ENCODE results near the gene PRUNE2. TPM values are rescaled to one million over a fixed set of nuclear protein-coding genes. Genes with fewer than 3 reads are reported as not detected.

Gene PRUNE2
- total RNA-seq, 1 donor from 2014 or later: 6.7 TPM

GRCh38 chr9:76603448-76603895 is 302.4 kb downstream of the PRUNE2 start:
- DNase-seq (ENCODE audit: low spot score): no peak
- H3K27me3 Mint-ChIP-seq (ENCODE audit: unreplicated experiment): no peaks in the 10 kb centered on the region
- TF ChIP-seq CTCF (IDR thresholded peaks at IDR 0.05; ENCODE audit: unreplicated experiment): no peak
- peaks cover 6% of the 10 kb centered on the region for H3K4me1 Mint-ChIP-seq (ENCODE audit: unreplicated experiment)
- no peaks in the 10 kb centered on the region for H3K36me3 Mint-ChIP-seq (ENCODE audit: low read depth, unreplicated experiment)
- no peaks in the 10 kb centered on the region for H3K9me3 Mint-ChIP-seq (ENCODE audit: unreplicated experiment)
- H3K4me3 Mint-ChIP-seq (ENCODE audit: unreplicated experiment): no peak overlapping the region
- no peak overlapping the region for H3K27ac Mint-ChIP-seq (ENCODE audit: unreplicated experiment)

- no peak for TF ChIP-seq CTCF (IDR thresholded peaks at IDR 0.05; ENCODE audit: unreplicated experiment)
- Mint-ChIP-seq H3K27me3 (ENCODE audit: unreplicated experiment) (no peaks in the 10 kb centered on the region), H3K4me1 (ENCODE audit: unreplicated experiment) (peaks cover 6% of the 10 kb centered on the region), H3K36me3 (ENCODE audit: low read depth, unreplicated experiment) (no peaks in the 10 kb centered on the region), H3K27ac (ENCODE audit: unreplicated experiment) (no peak overlapping the region), H3K4me3 (ENCODE audit: unreplicated experiment) (no peak overlapping the region), H3K9me3 (ENCODE audit: unreplicated experiment) (no peaks in the 10 kb centered on the region)
- DNase-seq (ENCODE audit: low spot score): no peak
Measured at GRCh38 chr9:76602199-76602598, 303.7 kb downstream of the PRUNE2 start.

- Mint-ChIP-seq H3K9me3 (ENCODE audit: unreplicated experiment) (no peaks in the 10 kb centered on the region), H3K4me3 (ENCODE audit: unreplicated experiment) (no peak overlapping the region), H3K4me1 (ENCODE audit: unreplicated experiment) (peaks cover 10% of the 10 kb centered on the region), H3K27me3 (ENCODE audit: unreplicated experiment) (no peaks in the 10 kb centered on the region), H3K27ac (ENCODE audit: unreplicated experiment) (no peak overlapping the region), H3K36me3 (ENCODE audit: low read depth, unreplicated experiment) (no peaks in the 10 kb centered on the region)
- TF ChIP-seq CTCF (IDR thresholded peaks at IDR 0.05; ENCODE audit: unreplicated experiment): no peak
- no peak for DNase-seq (ENCODE audit: low spot score)
Measured at GRCh38 chr9:76600007-76600615, 305.8 kb downstream of the PRUNE2 start.

- no peaks in the 10 kb centered on the region for H3K27me3 Mint-ChIP-seq (ENCODE audit: unreplicated experiment)
- no peak overlapping the region for H3K27ac Mint-ChIP-seq (ENCODE audit: unreplicated experiment)
- no peak for DNase-seq (ENCODE audit: low spot score)
- no peaks in the 10 kb centered on the region for H3K9me3 Mint-ChIP-seq (ENCODE audit: unreplicated experiment)
- H3K36me3 Mint-ChIP-seq (ENCODE audit: low read depth, unreplicated experiment): no peaks in the 10 kb centered on the region
- no peak overlapping the region for H3K4me3 Mint-ChIP-seq (ENCODE audit: unreplicated experiment)
- H3K4me1 Mint-ChIP-seq (ENCODE audit: unreplicated experiment): peaks cover 10% of the 10 kb centered on the region
- no peak for TF ChIP-seq CTCF (IDR thresholded peaks at IDR 0.05; ENCODE audit: unreplicated experiment)
Measured at GRCh38 chr9:76598981-76599380, 306.9 kb downstream of the PRUNE2 start.

GRCh38 chr9:76595645-76596044 is 310.3 kb downstream of the PRUNE2 start:
- H3K27me3 Mint-ChIP-seq (ENCODE audit: unreplicated experiment): no peaks in the 10 kb centered on the region
- no peak for DNase-seq (ENCODE audit: low spot score)
- no peak overlapping the region for H3K27ac Mint-ChIP-seq (ENCODE audit: unreplicated experiment)
- no peak for TF ChIP-seq CTCF (IDR thresholded peaks at IDR 0.05; ENCODE audit: unreplicated experiment)
- no peak overlapping the region for H3K4me3 Mint-ChIP-seq (ENCODE audit: unreplicated experiment)
- peaks cover 5% of the 10 kb centered on the region for H3K4me1 Mint-ChIP-seq (ENCODE audit: unreplicated experiment)
- no peaks in the 10 kb centered on the region for H3K9me3 Mint-ChIP-seq (ENCODE audit: unreplicated experiment)
- no peaks in the 10 kb centered on the region for H3K36me3 Mint-ChIP-seq (ENCODE audit: low read depth, unreplicated experiment)
